Activated CD4-positive, alpha-beta memory T cell treated with anti-CD3 and anti-CD28 coated beads for 36 hours (primary cell): Measurements from ENCODE around the gene HRC. TPM values are rescaled to one million over a fixed set of nuclear protein-coding genes. Genes with fewer than 3 reads are reported as not detected.
"Not testable (repeated sequence)": the region's sequence is repeated elsewhere in the genome, so short reads cannot be mapped to it uniquely, and the experiment has no call there.

Experiments
- CTCF ChIA-PET: fragments of 350-600 bp; sonication (Branson Sonifier 250); formaldehyde crosslinking; loops from one replicate; lab custom pipeline; 2021; ENCODE audit warnings: antibody characterized with exemption, inconsistent platforms; lab: Charles Lee
- POLR2A ChIA-PET: fragments of 350-600 bp; sonication (Branson Sonifier 250); formaldehyde crosslinking; loops from one replicate; lab custom pipeline; 2021; ENCODE audit warnings: antibody characterized with exemption; lab: Charles Lee
- DNase-seq: peaks from one replicate; pipeline ENCODE4 v3.0.0-alpha.2; 2020
- H3K27ac Mint-ChIP-seq: one replicate; pipeline ENCODE4 v1.8.0; 2021; ENCODE audit warnings: mixed read lengths
- H3K27me3 Mint-ChIP-seq: one replicate; pipeline ENCODE4 v1.8.0; 2021; ENCODE audit warnings: mixed read lengths
- H3K36me3 Mint-ChIP-seq: one replicate; pipeline ENCODE4 v1.8.0; 2021; ENCODE audit warnings: mixed read lengths
- H3K4me1 Mint-ChIP-seq: one replicate; pipeline ENCODE4 v1.8.0; 2021; ENCODE audit warnings: low read depth, mixed read lengths
- H3K4me3 Mint-ChIP-seq: one replicate; pipeline ENCODE4 v1.8.0; 2021; ENCODE audit warnings: mild to moderate bottlenecking, mixed read lengths
- H3K9me3 Mint-ChIP-seq: one replicate; pipeline ENCODE4 v1.8.0; 2021; ENCODE audit warnings: mixed read lengths
- intact Hi-C: fragments of 100-400 bp; cut with micrococcal nuclease; formaldehyde crosslinking; loops from one replicate; pipeline ENCODE4 v1.15.1; 2023
- total RNA-seq, 2 experiments: library from RNA; stranded (reverse); gene quantifications; one replicate each; pipeline ENCODE4 v1.2.3, GENCODE V29; 2021

The HRC gene
- total RNA-seq, 2 experiments from 2014 or later = not detected

DNA sequence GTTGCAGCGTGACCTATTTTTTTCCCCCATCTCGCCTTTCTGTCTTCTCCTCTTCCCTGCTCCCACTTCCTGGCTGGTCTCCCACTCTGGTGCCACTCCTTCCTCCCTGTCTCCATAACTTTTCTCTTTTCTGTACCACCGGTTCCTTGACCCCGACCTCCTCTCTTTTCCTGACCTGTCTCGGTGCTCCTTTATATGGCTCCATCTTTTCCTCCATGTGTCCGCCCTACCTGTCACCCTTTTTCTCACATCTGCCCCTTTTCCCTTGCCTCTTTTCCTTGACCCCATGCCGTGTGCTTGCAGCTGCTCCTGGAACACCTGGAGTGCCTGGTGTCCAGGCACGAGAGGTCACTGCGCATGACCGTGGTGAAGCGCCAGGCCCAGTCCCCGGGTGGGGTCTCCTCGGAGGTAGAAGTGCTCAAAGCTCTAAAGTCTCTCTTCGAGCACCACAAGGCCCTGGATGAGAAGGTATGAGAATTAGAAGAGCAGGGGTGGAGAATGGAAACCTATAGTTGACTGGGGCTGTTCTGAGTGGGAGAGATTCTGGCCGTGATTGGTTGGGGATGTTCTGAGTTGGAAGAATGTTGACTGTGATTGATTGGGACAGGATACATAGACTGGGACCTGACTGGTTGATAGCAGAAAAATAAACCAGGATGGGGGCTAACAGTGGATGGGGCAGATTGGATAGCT lies 26.5 kb downstream of the HRC start:
- H3K36me3 Mint-ChIP-seq = no peaks in the 10 kb centered on the region
- ChIA-PET POLR2A (interaction anchor here (1.4 to 1.9 kb wide), 2 partner anchors 15 to 18 kb away, joined by 3 to 5 read pairs; partner anchors contain the start of gene LIN7B), CTCF (interaction anchor here (0.6 to 2.9 kb wide), 10 partner anchors 11 to 135 kb away, joined by 3 to 15 read pairs (median 4); partner anchors contain the start of genes LIN7B and RUVBL2)
- H3K4me3 Mint-ChIP-seq = peak overlapping the region; percentile 86
- no peak for DNase-seq
- intact Hi-C loops = loop anchor here (1.0 to 2.0 kb wide), 2 partner anchors 9 to 14 kb away; partner anchors contain the start of genes C19orf73, LIN7B and PPFIA3
- peaks cover 17% of the 10 kb centered on the region for H3K4me1 Mint-ChIP-seq
- no peaks in the 10 kb centered on the region for H3K27me3 Mint-ChIP-seq
- H3K27ac Mint-ChIP-seq = no peak overlapping the region
- no peaks in the 10 kb centered on the region for H3K9me3 Mint-ChIP-seq

DNA sequence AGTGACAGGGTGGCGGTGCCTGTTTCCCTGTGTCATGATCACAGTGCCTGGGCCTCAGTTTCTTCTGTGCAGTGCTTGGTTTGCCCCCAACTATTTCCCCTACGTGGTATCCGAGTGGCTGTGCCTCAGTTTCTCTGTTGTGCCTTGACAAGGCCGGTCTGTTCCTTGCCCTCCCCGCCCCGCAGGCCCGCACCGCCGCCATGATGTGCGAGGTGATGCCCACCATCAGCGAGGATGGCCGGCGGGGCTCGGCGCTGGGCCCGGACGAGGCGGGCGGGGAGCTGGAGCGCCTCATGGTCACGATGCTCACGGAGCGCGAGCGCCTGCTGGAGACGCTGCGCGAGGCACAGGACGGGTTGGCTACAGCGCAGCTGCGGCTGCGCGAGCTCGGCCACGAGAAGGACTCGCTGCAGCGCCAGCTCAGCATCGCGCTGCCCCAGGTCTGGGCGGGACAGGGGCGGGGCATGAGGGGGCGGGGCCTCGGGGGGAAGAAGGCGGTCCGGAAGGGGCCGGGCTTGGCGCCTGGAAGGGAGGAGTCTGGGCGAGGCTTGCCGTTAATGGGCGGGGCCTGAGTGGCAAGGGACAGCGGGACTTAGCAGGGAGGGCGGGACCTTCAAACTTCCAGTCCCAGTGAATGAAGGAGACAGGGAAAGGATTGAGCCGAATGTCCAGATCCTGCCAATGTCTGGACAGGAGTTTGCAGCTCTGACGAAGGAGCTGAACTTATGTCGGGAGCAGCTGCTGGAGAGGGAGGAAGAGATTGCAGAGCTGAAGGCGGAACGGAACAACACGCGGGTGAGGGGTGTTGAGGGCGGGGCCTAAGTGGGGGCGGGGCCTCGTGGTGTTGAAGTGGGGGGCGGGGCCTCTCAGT lies 27.3 kb downstream of the HRC start:
- intact Hi-C loops = loop anchor here (1.0 to 2.0 kb wide), 2 partner anchors 9 to 13 kb away; partner anchors contain the start of genes C19orf73, LIN7B and PPFIA3
- DNase-seq = peak; percentile 97
- Mint-ChIP-seq H3K9me3 (no peaks in the 10 kb centered on the region), H3K36me3 (no peaks in the 10 kb centered on the region), H3K27ac (peak overlapping the region; percentile 78), H3K4me3 (peak overlapping the region; percentile 86), H3K4me1 (peaks cover 13% of the 10 kb centered on the region), H3K27me3 (no peaks in the 10 kb centered on the region)
- POLR2A ChIA-PET = interaction anchor here (0.6 to 1.9 kb wide), 4 partner anchors 14 to 71 kb away, joined by 3 to 5 read pairs (median 3); partner anchors contain the start of gene LIN7B
- CTCF ChIA-PET = interaction anchor here (0.6 to 2.9 kb wide), 12 partner anchors 10 to 134 kb away, joined by 3 to 15 read pairs (median 4); partner anchors contain the start of genes LIN7B and RUVBL2

DNA sequence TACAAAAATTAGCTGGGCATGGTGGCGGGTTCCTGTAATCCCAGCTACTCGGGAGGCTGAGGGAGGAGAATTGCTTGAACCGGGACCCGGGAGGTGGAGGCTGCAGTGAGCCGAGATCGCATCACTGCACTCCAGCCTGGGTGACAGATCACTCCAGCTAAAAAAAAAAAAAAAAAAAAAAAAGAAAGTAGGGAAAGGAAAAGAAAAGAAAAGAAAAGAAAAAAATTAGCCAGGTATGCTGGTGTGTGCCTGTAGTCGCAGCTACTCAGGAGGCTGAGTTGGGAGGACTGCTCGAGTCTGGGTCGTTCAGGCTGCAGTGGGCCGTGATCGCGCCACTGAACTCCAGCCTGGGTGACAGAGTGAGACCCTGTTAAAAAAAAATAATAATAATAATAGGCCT lies 28.0 kb downstream of the HRC start:
- intact Hi-C loops, H3K4me3 Mint-ChIP-seq, H3K27me3 Mint-ChIP-seq, DNase-seq, H3K9me3 Mint-ChIP-seq, H3K36me3 Mint-ChIP-seq, H3K27ac Mint-ChIP-seq, H3K4me1 Mint-ChIP-seq: not testable (repeated sequence)
- POLR2A ChIA-PET = interaction anchor here (0.6 to 1.9 kb wide), 3 partner anchors 12 to 21 kb away, joined by 3 to 5 read pairs (median 3); partner anchors contain the start of gene LIN7B
- CTCF ChIA-PET = interaction anchor here (0.9 to 2.9 kb wide), 5 partner anchors 13 to 133 kb away, joined by 3 to 15 read pairs (median 9); partner anchors contain the start of genes LIN7B and RUVBL2

DNA sequence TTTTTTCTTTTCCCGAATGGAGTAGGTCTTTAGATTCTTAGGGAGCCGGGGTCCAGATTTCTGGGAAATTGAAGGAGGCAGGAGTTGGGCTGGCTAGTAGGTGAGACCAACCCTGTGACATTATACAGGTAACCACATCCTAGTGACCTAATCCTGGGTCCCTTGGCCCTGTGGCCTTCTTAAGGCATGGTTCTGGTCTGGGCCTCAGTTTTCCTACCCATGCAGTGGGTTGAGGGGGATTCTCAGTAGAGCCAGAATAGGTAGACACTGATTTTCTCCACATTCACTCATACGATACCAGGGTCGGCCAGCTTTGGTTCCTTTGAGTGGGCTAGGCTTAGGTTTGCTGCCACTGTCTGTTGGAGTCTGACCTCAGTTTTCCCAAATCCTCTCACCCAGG lies 28.6 kb downstream of the HRC start:
- CTCF ChIA-PET = no interaction called here
- peaks cover 10% of the 10 kb centered on the region for H3K4me1 Mint-ChIP-seq
- intact Hi-C loops = no loop called here
- no peaks in the 10 kb centered on the region for H3K36me3 Mint-ChIP-seq
- no peaks in the 10 kb centered on the region for H3K9me3 Mint-ChIP-seq
- POLR2A ChIA-PET = no interaction called here
- no peak overlapping the region for H3K4me3 Mint-ChIP-seq
- H3K27ac Mint-ChIP-seq = no peak overlapping the region
- DNase-seq = no peak
- H3K27me3 Mint-ChIP-seq = no peaks in the 10 kb centered on the region

DNA sequence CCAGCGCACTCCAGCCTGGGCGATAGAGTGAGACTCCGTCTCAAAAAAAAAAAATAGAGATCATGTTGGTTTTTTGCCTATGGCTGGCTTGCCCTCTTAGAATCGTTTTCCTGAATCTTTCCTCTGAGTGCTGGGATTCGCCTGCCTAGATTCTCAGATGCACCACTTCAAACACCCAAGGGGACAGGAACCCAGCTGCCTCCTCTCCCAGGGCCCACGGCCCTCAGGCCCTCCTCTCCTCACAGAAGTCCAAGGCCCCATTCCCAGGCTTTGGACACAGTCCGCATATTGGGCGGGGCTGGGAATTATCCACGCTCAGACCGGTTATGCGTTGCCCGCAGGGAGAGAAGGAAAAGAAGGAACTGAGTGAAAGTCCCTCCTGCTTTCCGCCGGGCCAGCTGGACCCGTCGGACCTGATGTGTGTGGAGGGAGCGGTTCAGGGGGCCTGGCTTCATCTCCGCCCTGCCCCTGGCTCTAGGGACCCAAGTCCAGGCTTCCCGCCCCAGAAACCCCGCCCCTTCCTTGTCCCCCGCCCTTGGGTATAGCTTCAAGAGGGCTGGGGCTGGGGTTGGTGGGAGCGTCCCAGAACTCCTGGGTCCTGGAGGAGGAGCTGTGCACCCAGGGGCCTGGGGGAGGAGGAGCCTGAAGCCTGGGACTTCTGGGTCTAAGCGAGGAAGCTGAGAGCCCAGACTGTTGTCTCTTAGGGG lies 30.0 kb downstream of the HRC start:
- Mint-ChIP-seq H3K27me3 (peaks cover 7% of the 10 kb centered on the region), H3K4me1 (peaks cover 12% of the 10 kb centered on the region), H3K36me3 (no peaks in the 10 kb centered on the region), H3K4me3 (no peak overlapping the region), H3K9me3 (no peaks in the 10 kb centered on the region), H3K27ac (no peak overlapping the region)
- POLR2A ChIA-PET = interaction anchor here (0.6 kb wide), 1 partner anchor 28 kb away, joined by 3 read pairs; no protein-coding TSS in a partner anchor
- CTCF ChIA-PET = interaction anchor here (1.3 to 2.9 kb wide), 2 partner anchors 11 to 27 kb away, joined by 3 to 13 read pairs; partner anchors contain the start of gene LIN7B
- intact Hi-C loops = no loop called here
- no peak for DNase-seq

DNA sequence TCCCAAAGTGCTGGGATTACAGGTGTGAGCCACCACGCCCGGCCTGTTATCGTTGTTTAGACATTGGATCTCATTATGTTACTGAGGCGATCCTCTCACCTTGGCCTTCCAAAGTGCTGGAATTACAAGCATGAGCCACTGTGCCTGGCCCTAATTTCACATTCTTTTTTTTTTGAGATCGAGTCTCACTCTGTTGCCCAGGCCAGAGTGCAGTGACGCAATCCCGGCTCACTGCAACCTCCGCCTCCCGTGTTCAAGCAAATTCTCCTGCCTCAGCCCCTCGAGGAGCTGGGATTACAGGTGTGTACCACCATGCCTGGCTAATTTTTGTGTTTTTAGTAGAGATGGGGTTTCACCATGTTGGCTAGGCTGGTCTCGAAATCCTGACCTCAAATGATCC lies 31.9 kb downstream of the HRC start:
- POLR2A ChIA-PET, H3K27ac Mint-ChIP-seq, H3K27me3 Mint-ChIP-seq, intact Hi-C loops, H3K4me1 Mint-ChIP-seq, H3K9me3 Mint-ChIP-seq, H3K36me3 Mint-ChIP-seq, DNase-seq, H3K4me3 Mint-ChIP-seq: not testable (repeated sequence)
- CTCF ChIA-PET = interaction anchor here (2.9 kb wide), 1 partner anchor 9 kb away, joined by 13 read pairs; the partner anchor contains the start of gene LIN7B

DNA sequence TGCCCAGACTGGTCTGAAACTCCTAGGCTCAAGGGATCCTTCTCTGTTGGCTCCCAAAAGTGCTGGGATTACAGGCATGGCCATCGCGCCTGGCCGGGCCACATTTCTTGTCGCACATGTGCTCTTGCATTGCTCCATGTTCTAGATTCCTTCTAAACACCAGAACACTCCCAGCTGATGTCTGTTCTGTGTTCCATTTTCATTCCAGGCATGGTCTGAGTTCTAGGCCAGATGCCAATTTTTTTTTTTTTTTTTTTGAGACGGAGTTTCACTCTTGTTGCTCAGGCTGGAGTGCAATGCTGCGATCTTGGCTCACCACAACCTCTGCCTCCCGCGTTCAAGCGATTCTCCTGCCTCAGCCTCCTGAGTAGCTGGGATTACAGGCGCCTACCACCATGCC lies 33.4 kb downstream of the HRC start:
- POLR2A ChIA-PET = not testable (repeated sequence)

DNA sequence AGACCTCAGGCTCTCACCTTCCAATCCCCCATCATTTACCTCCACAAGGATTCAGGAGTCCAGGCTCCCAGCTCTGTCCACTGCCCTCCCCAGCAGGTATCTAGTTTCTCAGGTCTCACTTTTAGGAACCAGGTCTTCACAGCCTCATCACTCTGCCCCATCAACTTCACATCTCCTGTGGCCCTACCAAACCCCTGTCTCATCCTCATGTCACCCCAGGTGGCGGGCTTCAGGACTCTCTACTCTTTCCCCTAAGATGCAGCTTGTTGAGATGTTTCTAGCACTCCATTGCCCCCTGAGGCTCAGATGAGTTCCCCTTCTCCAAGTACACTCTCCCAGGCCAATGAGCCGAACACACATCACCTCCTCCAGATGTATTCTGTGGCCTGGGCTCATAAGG lies 34.3 kb downstream of the HRC start:
- DNase-seq = no peak
- Mint-ChIP-seq H3K4me1 (peaks cover 21% of the 10 kb centered on the region), H3K27me3 (peaks cover 7% of the 10 kb centered on the region), H3K36me3 (no peaks in the 10 kb centered on the region), H3K27ac (no peak overlapping the region), H3K9me3 (no peaks in the 10 kb centered on the region), H3K4me3 (peak overlapping the region; percentile 25)
- POLR2A ChIA-PET = no interaction called here
- CTCF ChIA-PET = interaction anchor here (0.7 to 1.8 kb wide), 3 partner anchors 9 to 128 kb away, joined by 3 to 5 read pairs (median 4); partner anchors contain the start of genes GYS1 and RUVBL2
- intact Hi-C loops = no loop called here

More for the DNA sequence above, 33.4 kb downstream of the HRC start:
- DNase-seq, H3K9me3 Mint-ChIP-seq, CTCF ChIA-PET, intact Hi-C loops, H3K27me3 Mint-ChIP-seq, H3K36me3 Mint-ChIP-seq, H3K27ac Mint-ChIP-seq, H3K4me3 Mint-ChIP-seq: not testable (repeated sequence)
- H3K4me1 Mint-ChIP-seq = peaks cover 15% of the 10 kb centered on the region

DNA sequence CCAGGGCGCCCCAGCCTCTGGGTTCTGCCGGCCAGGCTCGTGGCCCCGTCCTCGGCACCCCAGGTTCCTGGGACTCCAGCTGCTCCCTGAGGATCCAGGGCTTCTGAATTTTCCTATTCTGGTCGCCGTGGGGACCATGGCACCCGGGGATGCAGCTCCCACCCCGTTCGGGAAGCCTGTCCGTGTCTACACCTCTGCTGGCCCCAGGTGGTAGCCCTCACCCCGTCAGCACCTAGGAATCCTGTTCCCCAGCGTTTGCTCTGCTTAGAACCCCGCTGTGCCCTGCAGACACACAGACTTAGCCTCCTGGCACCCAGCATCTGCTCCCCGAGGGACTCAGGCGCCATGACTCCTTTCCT lies 34.9 kb downstream of the HRC start:
- Mint-ChIP-seq H3K27ac (no peak overlapping the region), H3K9me3 (no peaks in the 10 kb centered on the region), H3K4me3 (peak overlapping the region; percentile 25), H3K27me3 (peaks cover 7% of the 10 kb centered on the region), H3K4me1 (peaks cover 21% of the 10 kb centered on the region), H3K36me3 (no peaks in the 10 kb centered on the region)
- ChIA-PET CTCF (interaction anchor here (0.6 to 1.8 kb wide), 4 partner anchors 23 to 127 kb away, joined by 3 to 8 read pairs (median 4); partner anchors contain the start of genes GYS1 and RUVBL2), POLR2A (no interaction called here)
- DNase-seq = no peak
- intact Hi-C loops = no loop called here

DNA sequence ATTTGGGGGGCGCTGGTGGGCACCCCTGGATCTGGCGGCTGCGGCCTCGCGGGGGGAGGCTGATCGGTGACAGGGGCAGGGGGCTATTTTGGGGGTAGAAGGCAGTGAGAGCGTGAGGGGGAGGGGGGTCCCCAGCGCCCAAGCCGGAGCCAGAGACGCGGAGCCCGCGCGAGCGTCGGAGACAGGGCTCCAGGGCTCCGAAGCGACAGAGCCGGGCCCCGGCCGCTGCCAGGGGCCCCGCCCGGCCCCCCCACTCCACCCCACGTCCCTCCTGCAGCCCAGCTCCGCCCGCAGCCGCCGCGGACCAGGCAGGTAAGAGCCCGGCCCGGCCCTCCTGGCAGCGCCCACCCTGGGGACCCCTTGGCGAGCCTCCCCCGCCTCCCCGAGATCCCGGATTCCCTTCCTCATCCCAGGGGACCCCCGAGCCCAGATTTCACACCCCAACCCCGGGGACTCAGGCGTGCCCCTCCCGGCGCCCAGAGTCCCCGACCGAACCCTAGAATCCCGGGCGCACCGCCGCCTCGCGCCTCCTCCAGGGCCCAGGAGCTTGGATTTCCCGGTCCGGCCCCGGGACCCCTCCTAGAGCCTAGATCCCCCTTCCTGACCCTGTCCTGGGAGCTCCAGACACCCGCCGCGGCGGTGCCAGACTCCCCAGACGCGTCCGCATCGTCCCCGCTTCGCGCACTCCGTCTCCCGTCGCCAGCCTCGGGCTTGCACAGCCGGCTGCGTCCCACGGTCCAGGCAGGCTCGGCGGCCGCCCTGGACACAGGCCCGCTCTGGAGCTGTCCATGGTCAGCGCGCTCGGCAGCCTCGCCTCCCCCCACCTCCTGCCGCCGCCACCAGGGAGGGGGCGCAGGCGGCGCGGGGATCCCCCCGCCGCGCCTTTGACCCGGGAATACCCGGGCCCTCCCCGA lies 35.5 kb downstream of the HRC start, which contains the start of gene PPFIA3:
Gene PPFIA3, plus strand, starts transcription at position 134 of the 914 bp plus-strand sequence. CDS start 8,330 bp downstream, outside the sequence.
- ChIA-PET POLR2A (no interaction called here), CTCF (interaction anchor here (0.6 to 1.8 kb wide), 4 partner anchors 22 to 126 kb away, joined by 3 to 8 read pairs (median 4); partner anchors contain the start of genes GYS1 and RUVBL2)
- Mint-ChIP-seq H3K4me3 (peak within 1 kb of the TSS; percentile 81), H3K27me3 (peaks cover 7% of the 10 kb centered on the region), H3K4me1 (peaks cover 25% of the 10 kb centered on the region), H3K36me3 (no peaks in the 10 kb centered on the region), H3K27ac (peak within 1 kb of the TSS; percentile 84), H3K9me3 (no peaks in the 10 kb centered on the region)
- intact Hi-C loops = loop anchor here (1.0 to 2.0 kb wide), 3 partner anchors 9 to 34 kb away; partner anchors contain the start of gene SNRNP70
- peak; percentile 31 for DNase-seq
